ENCODE measurements around the gene RSPH3.
"Not testable (repeated sequence)": the region's sequence is repeated elsewhere in the genome, so short reads cannot be mapped to it uniquely, and the experiment has no call there.

Gene RSPH3, protein sequence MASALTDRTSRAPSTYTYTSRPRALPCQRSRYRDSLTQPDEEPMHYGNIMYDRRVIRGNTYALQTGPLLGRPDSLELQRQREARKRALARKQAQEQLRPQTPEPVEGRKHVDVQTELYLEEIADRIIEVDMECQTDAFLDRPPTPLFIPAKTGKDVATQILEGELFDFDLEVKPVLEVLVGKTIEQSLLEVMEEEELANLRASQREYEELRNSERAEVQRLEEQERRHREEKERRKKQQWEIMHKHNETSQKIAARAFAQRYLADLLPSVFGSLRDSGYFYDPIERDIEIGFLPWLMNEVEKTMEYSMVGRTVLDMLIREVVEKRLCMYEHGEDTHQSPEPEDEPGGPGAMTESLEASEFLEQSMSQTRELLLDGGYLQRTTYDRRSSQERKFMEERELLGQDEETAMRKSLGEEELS

DNA sequence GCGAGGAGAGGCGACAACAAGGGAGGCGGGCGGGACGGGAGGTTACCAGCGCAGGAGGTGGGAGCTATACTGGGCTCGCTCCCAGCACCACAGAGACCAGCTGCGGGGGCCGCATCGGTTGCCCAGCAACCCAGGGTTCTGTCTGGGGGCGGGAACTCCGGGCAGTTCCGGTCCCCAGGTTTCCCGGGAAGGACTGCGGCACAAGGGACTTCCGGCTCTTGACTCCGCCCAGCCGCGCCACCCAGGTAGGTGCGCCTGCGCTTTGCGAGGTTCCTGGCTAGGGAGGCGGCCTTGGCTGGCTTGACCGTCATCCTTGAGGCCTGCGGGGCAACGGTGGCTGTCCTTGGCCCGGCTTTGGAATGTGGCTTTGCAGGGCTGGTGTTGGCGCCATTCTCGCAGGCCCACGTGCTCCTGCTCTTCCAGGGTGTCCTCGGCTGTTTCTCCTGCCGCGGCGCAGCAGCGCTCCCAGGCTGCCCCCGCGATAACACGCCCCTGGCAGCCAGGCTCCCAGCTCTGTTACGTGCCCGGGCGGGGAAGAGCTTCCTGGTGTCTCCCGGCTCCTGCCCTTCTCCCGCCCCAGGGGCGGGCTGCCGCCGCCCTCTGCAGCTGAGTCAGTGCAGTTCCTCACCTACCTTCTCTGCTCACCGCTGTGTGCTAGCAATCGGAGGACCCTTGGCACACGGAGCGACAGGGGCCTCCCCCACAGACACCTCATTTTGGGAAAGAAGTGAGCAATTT lies at the start of gene RSPH3:
Gene RSPH3, minus strand, starts transcription at position 537 of the 738 bp plus-strand sequence. CDS start 652 bp downstream, outside the sequence.
- DNase-seq = peak; percentile 92

- DNase-seq = no peak
These were observed 48.1 kb upstream of the RSPH3 start for GRCh38 chr6:159047891-159048685.

DNA sequence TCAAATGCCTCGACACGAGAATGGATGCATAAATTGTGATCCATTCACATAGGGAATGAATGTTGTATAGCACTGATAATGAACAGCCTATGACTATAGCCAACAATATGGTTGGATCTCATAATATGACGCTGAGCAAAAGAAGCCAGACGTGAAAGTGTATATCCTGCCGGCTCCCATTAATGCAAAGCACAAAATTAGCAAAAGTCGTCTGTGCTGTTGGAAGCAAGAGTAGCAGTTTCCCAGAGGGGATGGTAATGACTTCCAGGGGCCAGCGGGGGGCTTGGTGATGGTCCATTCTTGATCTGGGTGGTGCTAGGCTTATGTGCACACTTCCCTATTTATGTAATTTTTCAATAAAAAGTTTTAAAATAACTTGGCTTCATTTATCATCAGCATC lies 45.8 kb upstream of the RSPH3 start:
- no peak for DNase-seq

DNA sequence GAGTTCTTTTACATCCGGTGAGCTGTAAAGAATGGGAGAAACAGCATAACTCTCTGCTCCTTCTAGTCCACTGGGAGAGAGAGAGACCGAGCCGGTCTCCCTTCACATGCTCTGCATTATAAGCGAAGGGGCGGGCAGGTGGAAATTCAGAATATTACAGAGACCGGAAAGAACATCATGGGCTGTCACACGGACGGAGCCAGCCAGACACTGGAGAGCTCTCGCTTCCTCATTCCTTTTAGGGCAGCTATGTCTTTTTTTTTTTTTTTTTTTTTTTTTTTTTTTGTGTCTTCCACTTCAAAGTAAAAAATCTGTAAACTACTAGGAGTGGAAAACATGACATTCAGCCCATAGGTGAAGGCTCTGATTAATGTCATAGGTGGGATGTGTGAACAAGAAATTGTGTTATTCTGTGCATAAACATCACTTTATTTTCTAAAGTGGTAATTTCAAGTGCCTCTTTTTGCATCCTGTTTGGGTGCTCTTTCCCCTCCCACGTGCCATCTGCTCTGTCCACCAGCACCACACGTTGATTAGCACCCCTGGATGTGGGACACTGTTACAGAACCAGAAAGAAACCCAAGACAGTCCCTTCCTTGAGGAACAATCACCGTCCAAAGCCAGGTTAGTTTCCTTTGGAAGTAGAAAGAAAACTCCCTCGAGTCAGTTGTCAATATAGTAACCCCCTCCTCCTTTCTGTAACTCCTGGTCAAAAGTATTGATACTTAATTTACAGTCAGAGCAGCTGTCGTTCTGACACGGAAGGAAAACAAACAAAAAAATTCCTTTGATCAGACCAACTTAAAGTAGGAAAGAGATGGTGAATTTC lies 45.1 kb upstream of the RSPH3 start, which contains the start of gene TAGAP:
Gene TAGAP, minus strand, starts transcription at position 93 of the 829 bp plus-strand sequence. CDS start 845 bp downstream, outside the sequence.
- peak; percentile 78 for DNase-seq

DNA sequence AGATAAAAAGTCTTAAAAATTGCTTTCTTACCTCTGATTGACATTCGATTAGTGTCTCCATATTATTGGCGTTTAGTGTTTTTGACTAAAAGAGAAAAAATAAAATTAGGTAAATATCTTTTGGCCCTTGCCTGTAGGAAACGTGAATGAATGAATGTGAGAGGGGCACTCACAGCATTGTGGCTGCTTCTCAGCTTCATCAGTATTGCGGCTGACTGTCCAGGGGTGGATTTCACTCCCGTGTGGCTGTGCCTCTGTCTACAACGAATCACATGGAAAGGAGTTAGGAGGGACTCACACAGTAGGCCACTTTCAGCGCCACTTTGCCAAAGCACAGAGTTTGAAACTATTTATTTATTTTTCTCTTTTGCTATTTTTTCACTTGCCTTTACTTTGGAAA lies 43.9 kb upstream of the RSPH3 start:
- peak; percentile 32 for DNase-seq

DNA sequence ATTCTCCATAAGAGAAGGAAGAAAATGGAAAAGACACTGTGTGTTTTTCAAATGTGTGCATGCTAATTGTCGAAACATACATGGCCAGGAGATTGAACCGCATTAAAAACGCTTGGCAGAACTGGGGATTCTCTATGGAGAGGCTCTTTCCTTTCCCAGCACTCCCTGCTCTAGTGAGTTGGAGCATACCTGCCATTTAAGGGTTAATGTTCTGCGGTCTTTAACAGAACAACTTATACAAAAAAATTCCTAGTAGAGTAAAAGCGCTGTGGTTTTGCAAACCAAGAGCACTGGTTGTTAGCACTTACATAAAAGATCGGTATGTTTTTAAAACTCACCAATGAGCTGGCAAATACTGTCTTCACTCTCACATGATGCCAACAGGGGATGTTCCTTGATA lies 43.2 kb upstream of the RSPH3 start:
- no peak for DNase-seq

- no peak for DNase-seq
These were observed 42.8 kb upstream of the RSPH3 start for GRCh38 chr6:159042826-159043181.

GRCh38 chr6:159042003-159042825 lies 42.2 kb upstream of the RSPH3 start:
- peak; percentile 61 for DNase-seq

DNA sequence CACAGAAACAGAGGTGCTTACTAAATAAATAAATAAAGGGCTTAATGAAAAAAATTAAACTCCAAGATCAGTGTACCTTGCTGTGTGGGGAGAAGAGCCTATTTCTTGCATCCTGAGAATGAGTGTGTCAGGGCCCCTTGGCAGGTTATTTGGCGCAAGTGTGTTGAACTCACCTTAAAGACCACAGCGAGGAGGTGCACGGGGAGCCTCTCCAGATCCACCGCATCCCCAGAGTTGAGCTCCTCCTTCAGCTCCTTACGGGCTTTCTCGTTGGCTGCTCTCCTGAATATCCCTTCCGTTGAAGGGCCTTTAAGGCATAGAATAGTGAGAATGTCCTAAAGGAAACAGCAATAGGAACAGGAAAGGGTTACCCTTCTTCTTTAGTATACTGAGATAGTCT lies 41.2 kb upstream of the RSPH3 start:
- DNase-seq = no peak

DNA sequence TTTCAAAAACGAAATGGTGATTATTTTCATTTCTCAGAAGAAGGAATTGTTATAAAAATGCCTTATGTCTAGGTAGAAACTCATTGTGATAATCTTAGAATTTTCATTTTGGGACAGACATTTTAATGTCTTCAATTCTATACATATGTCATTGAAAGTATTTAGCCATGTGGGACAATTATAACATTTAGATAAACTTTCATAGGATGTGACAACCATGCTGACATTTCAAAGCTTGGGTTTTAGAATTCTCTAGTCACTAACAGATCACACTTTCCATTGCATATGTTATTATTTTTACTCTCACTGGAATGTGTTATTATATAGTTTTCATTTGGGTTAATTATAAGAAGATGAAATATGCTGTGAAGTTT lies 39.9 kb upstream of the RSPH3 start:
- no peak for DNase-seq

- no peak for DNase-seq
These were observed 39.2 kb upstream of the RSPH3 start for GRCh38 chr6:159038914-159039884.

- not testable (repeated sequence) for DNase-seq
These were observed 38.3 kb upstream of the RSPH3 start for GRCh38 chr6:159038318-159038717.

- DNase-seq = no peak
These were observed 37.8 kb upstream of the RSPH3 start for GRCh38 chr6:159037756-159038290.

DNA sequence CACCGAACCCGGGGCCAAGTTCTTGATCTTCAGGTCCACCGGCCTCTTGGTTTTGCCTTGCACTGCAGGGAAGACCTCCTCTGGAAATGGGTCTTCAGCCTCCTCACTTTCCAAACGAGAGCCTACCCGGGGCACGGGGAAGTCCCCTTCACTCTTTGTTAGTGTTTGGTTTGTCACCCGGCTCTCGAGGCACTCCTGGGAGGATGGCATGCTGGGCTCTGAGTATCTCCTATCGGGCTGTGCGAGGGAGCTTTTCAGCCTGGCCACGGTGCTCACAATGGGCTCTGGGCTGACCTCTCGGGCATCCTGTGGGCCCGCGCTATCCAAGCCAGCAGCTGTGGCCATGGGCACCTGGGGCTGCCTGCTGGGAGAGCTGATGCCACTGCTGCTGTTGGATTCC lies 36.7 kb upstream of the RSPH3 start:
- peak; percentile 32 for DNase-seq

GRCh38 chr6:159035891-159036290 lies 35.9 kb upstream of the RSPH3 start:
- DNase-seq = no peak

- DNase-seq = no peak
These were observed 33.4 kb upstream of the RSPH3 start for GRCh38 chr6:159033160-159034049.

- no peak for DNase-seq
These were observed 31.8 kb upstream of the RSPH3 start for GRCh38 chr6:159031846-159032245.

DNA sequence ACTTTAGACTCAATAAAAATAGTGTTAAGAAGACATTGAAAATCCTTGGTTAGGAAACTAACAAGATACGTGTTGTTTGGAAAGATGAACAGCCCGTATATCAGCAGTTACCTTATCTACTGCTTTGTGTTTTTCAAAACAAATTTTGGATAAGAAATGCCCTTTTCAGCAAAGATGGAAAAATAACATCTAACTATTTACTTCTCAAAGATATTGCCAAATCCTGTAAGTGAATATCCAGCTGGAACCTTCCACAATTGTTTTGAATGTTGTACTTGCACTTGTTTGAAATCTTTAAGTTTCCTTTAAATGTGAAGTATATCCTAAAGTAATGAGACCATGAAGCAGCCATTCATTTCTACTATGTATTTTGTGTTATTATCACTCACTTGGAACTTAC lies 30.2 kb upstream of the RSPH3 start:
- DNase-seq = no peak

DNA sequence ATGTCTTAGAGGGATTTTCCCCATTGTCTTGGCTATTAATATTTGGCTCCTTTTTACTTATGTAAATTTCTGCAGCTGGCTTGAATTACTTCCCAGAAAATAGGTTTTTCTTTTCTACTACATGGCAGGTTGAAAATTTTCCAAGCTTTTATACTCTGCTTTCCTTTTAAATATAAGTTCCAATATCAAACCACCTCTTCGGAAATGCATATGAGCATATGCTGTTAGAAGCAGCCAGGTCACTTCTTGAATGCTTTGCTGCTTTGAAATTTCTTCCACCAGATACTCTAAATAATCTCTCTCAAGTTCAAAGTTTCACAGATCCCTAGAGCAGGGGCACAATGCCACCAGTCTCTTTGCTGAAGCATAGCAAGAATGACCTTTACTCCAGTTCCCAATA lies 25.2 kb upstream of the RSPH3 start:
- DNase-seq = not testable (repeated sequence)
